HEK293T (cell line): ENCODE measurements around the gene DLG1.

Experiments used
- BHLHE40 ChIP-seq: fragments of 450-650 bp; IDR thresholded peaks from 2 replicates; pipeline ENCODE4 v1.6.1; 2016; ENCODE audit warnings: mild to moderate bottlenecking, moderate library complexity, borderline replicate concordance
- FOXA1 ChIP-seq: fragments of 450-650 bp; IDR thresholded peaks from 2 replicates; pipeline ENCODE4 v1.6.1; 2016; ENCODE audit warnings: mild to moderate bottlenecking
- FOXK2 ChIP-seq: fragments of 450-650 bp; IDR thresholded peaks from 2 replicates; pipeline ENCODE4 v1.6.1; 2016; ENCODE audit warnings: mild to moderate bottlenecking
- FOXM1 ChIP-seq: fragments of 450-650 bp; IDR thresholded peaks from 2 replicates; pipeline ENCODE4 v1.6.1; 2017; ENCODE audit warnings: mild to moderate bottlenecking, borderline replicate concordance
- L3MBTL2 ChIP-seq: fragments of 450-650 bp; conservative IDR thresholded peaks from 2 replicates; pipeline ENCODE4 v1.6.1; 2016; ENCODE audit warnings: mild to moderate bottlenecking
- LEF1 ChIP-seq: fragments of 450-650 bp; IDR thresholded peaks from 2 replicates; pipeline ENCODE4 v1.6.1; 2017; ENCODE audit warnings: mild to moderate bottlenecking, borderline replicate concordance
- NFRKB ChIP-seq: fragments of 450-650 bp; IDR thresholded peaks from 2 replicates; pipeline ENCODE4 v1.6.1; 2016; ENCODE audit warnings: mild to moderate bottlenecking, moderate library complexity
- SP1 ChIP-seq: fragments of 450-650 bp; IDR thresholded peaks from 2 replicates; pipeline ENCODE4 v1.6.1; 2017
- TARDBP ChIP-seq: fragments of 450-650 bp; IDR thresholded peaks from 2 replicates; pipeline ENCODE4 v1.6.1; 2016
- ZNF384 ChIP-seq: fragments of 450-650 bp; IDR thresholded peaks from 2 replicates; pipeline ENCODE4 v1.6.1; 2016

- TF ChIP-seq L3MBTL2: no peak
- TF ChIP-seq NFRKB: no peak
- TF ChIP-seq LEF1: no peak
- TF ChIP-seq ZNF384: no peak
- no peak for TF ChIP-seq BHLHE40
- TF ChIP-seq FOXM1: no peak
- no peak for TF ChIP-seq FOXA1
- TF ChIP-seq SP1: no peak
- TF ChIP-seq FOXK2: no peak
- no peak for TF ChIP-seq TARDBP
Measured at GRCh38 chr3:197171481-197172067, 126.8 kb downstream of the DLG1 start.
